Endothelial cell (in vitro differentiated cells): ENCODE data around the gene GCA. TPM values are rescaled to one million over a fixed set of nuclear protein-coding genes. Genes with fewer than 3 reads are reported as not detected.
A peak's percentile ranks its signal among the peaks of the same experiment; 100 is the strongest.

Experiments
- DNase-seq: peaks from one replicate; pipeline ENCODE4 v3.0.0; 2021; ENCODE audit warnings: low spot score
- H3K27ac Mint-ChIP-seq: one replicate; pipeline ENCODE4 v1.8.0; 2021; ENCODE audit warnings: mixed read lengths, inconsistent platforms; ENCODE audit not compliant: unreplicated experiment
- H3K27me3 Mint-ChIP-seq: one replicate; pipeline ENCODE4 v1.8.0; 2021; ENCODE audit warnings: mild to moderate bottlenecking, moderate library complexity, mixed read lengths, inconsistent platforms; ENCODE audit not compliant: unreplicated experiment
- H3K36me3 Mint-ChIP-seq: one replicate; pipeline ENCODE4 v1.8.0; 2021; ENCODE audit warnings: mild to moderate bottlenecking, low read depth, mixed read lengths, inconsistent platforms; ENCODE audit not compliant: unreplicated experiment
- H3K4me1 Mint-ChIP-seq: one replicate; pipeline ENCODE4 v1.8.0; 2021; ENCODE audit warnings: mild to moderate bottlenecking, mixed read lengths, inconsistent platforms; ENCODE audit not compliant: unreplicated experiment
- H3K4me3 Mint-ChIP-seq: one replicate; pipeline ENCODE4 v1.8.0; 2021; ENCODE audit warnings: mild to moderate bottlenecking, mixed read lengths, inconsistent platforms; ENCODE audit not compliant: unreplicated experiment
- H3K9me3 Mint-ChIP-seq: one replicate; pipeline ENCODE4 v1.8.0; 2021; ENCODE audit warnings: mixed read lengths, inconsistent platforms; ENCODE audit not compliant: unreplicated experiment
- CTCF ChIP-seq: fragments of 200-600 bp; sonication (generic); IDR thresholded peaks from one replicate; pipeline ENCODE4 v1.5.0; 2021; ENCODE audit warnings: antibody characterized with exemption; ENCODE audit not compliant: unreplicated experiment
- total RNA-seq: library from RNA; stranded (reverse); fragmentation: NEBNext Ultra II Directional; extraction: Animal tissue kit (Norgen Biotek cat#: 25700); gene quantifications from one replicate; pipeline ENCODE4 v1.2.1, GENCODE V29; 2021; ENCODE audit not compliant: unreplicated experiment

Gene GCA
- total RNA-seq, 1 donor from 2014 or later, result 123 TPM

- Mint-ChIP-seq H3K36me3 (no peaks in the 10 kb centered on the region), H3K27ac (peak overlapping the region; percentile 98), H3K4me1 (peaks cover 31% of the 10 kb centered on the region), H3K9me3 (no peaks in the 10 kb centered on the region), H3K4me3 (peak overlapping the region; percentile 88), H3K27me3 (peaks cover 7% of the 10 kb centered on the region)
- DNase-seq, result no peak
- no peak for TF ChIP-seq CTCF
Observed at GRCh38 chr2:162379719-162380580, 36.0 kb downstream of the GCA start.

- Mint-ChIP-seq H3K27ac (peak overlapping the region; percentile 82), H3K27me3 (peaks cover 7% of the 10 kb centered on the region), H3K4me3 (no peak overlapping the region), H3K4me1 (peaks cover 31% of the 10 kb centered on the region), H3K36me3 (no peaks in the 10 kb centered on the region), H3K9me3 (no peaks in the 10 kb centered on the region)
- no peak for TF ChIP-seq CTCF
- DNase-seq, result no peak
Observed at GRCh38 chr2:162381851-162382250, 37.9 kb downstream of the GCA start.

- TF ChIP-seq CTCF, result no peak
- Mint-ChIP-seq H3K4me1 (peaks cover 31% of the 10 kb centered on the region), H3K27me3 (peaks cover 7% of the 10 kb centered on the region), H3K27ac (peak overlapping the region; percentile 10), H3K9me3 (no peaks in the 10 kb centered on the region), H3K36me3 (no peaks in the 10 kb centered on the region), H3K4me3 (no peak overlapping the region)
- no peak for DNase-seq
Observed at GRCh38 chr2:162382278-162382677, 38.3 kb downstream of the GCA start.

GRCh38 chr2:162385536-162385935, 41.6 kb downstream of the GCA start:
- no peak for DNase-seq
- H3K9me3 Mint-ChIP-seq, result no peaks in the 10 kb centered on the region
- peaks cover 16% of the 10 kb centered on the region for H3K4me1 Mint-ChIP-seq
- H3K27me3 Mint-ChIP-seq, result peaks cover 3% of the 10 kb centered on the region
- H3K4me3 Mint-ChIP-seq, result no peak overlapping the region
- TF ChIP-seq CTCF, result no peak
- no peak overlapping the region for H3K27ac Mint-ChIP-seq
- H3K36me3 Mint-ChIP-seq, result no peaks in the 10 kb centered on the region

- Mint-ChIP-seq H3K4me1 (no peaks in the 10 kb centered on the region), H3K4me3 (no peak overlapping the region), H3K27me3 (peaks cover 2% of the 10 kb centered on the region), H3K27ac (no peak overlapping the region), H3K9me3 (no peaks in the 10 kb centered on the region), H3K36me3 (no peaks in the 10 kb centered on the region)
- peak; percentile 38 for TF ChIP-seq CTCF
- DNase-seq, result no peak
Observed at GRCh38 chr2:162390801-162391200, 46.9 kb downstream of the GCA start.
